ENCODE measurements around the gene TPM4.
A peak's percentile ranks its signal among the peaks of the same experiment; 100 is the strongest.
"Not testable (repeated sequence)": the region's sequence is repeated elsewhere in the genome, so short reads cannot be mapped to it uniquely, and the experiment has no call there.

TPM4 gene

DNA sequence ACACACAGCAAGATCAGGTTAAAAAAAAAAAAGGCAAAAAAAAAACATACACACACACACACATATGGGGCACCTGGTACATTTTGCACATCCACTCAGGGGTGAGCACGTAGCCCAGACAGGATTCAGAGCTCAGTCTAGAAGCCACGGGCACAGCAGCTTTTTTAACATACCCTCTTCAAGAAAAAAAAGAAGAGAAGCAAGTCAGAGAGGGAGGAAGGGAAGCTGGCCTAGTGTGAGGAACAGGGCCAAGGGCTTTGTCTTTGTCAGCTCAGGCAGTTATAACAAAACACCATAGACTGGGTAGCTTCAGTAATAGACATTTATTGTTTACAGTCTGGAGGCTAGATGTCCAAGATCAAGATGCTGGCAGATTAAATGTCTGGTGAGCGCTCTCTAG, 2.3 kb upstream of the TPM4 start:
- DNase-seq: peak in 1 of 2 donors; percentile 19

- no peak for DNase-seq
Measured at GRCh38 chr19:16074488-16075365, 1.6 kb upstream of the TPM4 start.

DNA sequence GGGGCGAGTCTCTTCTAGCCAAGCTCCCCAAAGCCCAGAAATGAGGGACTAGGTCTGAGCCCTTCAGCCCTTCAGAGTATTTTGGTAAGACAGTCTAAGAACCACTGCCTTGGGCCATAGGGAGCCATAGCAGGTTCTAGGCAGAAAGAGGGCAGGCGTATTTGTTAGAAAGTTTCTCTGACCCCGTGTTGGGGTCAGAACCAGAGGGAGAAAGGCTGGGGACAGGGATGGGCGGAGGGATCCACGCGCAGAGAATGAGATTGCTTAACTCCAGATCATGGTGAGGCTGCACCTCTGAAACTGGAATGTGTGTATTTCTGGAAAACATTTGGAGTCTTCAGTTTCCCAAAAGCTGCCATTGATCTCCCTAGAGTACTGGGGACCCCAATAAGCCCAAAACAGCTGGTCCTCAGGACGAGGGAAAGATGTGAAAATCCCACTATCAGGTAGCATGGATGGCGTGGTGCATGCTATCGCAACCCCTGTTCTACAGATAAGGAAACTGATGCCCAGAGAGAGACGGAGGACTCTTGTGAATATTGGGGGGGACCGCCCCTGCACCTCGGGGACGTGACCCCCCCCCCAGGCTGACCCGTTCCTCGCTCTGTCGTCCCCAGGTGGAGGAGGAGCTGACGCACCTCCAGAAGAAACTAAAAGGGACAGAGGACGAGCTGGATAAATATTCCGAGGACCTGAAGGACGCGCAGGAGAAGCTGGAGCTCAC, 703 bp upstream of the TPM4 start:
- DNase-seq: no peak

DNA sequence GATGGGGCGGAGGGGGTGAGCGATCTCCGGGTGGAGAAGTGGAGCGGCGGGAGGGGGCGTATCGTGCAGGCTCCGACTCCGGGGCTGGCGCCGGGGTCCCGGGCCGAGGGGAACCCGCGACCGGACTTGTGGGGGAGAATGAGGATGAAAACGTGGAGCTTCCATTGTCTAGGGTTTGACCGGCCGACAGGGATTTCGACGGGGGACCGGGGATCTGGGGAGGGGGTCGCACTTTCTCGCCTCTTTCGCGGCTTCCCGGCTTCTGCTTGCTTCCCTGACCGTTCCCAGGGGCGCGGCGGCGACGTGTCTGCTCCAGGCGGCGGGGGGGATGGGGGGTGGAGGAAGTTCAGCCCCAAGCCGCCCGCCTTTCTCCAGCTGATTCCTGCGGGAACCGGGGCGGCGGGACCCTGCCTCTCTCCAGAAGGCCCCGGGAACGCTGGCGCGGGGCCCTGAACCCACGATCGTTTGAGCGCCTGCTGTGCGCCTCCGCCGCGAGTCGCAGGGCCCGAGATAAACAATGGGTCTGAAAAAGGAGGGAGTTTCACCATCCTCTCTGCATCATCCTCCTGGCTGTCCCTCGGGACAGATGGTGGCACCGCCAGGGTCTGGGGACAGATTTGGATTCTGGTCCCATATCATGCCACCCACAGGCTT, 790 bp downstream of the TPM4 start:
- peak; percentile 14 to 40 for DNase-seq

DNA sequence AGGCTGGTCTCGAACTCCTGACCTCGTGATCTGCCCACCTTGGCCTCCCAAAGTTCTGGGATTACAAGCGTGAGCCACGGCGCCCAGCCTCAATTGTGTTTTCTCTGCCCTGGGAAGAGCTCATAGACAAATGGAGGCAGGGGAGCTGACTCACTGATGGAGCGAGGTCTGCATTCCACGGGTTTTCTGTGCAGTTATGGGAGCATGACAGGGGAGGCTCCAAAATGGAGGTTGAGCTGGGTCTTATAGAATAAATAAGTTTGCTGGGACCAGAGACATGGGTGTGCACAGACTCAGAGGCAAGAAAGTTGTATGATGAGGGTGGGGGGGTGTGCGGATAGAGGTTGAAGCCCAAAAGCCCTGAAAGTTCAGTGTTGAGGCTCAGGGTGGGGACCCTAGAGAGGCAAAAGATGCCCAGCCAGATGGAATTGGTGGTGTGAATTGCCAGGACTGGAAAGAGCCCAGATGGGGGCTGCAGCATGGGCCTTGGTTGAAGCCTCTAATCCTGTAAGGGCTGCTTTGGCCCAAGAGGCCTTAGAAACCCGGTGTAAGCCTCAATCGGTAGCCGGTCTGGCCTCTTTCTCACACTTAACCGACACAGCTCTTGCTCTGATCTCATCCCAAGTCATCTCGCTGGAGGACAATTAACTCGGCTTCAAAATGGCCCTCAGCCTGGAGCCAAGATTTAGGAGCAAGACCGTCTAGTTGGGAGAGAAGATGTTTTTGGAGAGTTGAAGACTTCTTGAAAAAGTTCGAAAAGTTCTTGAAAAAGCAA, 1.9 kb downstream of the TPM4 start:
- no peak for DNase-seq

DNA sequence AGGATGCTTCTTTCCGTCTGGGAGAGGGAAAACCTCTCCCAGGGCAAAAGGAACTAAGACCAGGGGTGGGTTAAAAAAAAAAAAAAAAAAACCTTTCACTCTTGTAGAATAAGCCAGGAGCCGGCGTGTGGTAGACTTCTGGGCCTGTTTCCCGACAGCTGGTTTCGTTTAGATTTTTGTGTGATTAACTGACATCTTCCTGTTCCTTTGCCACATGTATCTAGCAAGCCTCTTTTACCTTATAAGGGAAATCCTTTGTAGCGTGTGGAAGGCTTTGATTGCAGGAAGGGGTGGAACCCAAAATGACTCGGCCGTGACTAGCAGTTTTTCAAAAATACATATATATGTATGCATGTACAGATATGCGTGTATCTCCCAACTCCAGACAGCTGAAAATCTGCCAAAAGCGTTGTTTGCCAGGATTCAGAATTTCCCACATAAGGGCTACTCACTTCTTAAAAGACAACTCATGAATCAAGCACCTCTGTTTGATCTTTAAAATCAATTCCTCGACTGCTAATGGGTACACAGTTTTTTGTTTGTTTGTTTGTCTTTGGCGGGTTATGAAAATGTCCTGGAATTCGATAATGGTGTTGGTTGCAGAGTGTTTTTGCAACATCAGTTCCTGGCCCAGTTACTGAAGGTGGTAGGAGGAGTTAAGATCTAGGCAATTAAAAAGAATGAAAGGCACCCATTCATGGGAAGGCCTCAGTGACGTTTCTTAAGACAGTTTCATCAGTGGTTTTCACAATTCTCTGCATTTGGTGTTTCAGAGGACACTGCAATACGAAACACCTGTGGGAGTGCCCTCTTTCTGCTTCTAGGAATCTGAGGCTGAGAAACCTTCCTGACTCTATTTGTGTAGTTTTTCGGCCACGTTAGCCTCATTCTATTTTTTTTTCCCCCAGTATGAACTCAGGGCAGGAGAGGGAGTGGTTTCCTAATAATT, 2.7 kb downstream of the TPM4 start:
- peak; percentile 84 to 90 for DNase-seq

- DNase-seq: no peak
Measured at GRCh38 chr19:16084067-16084685, 7.9 kb downstream of the TPM4 start.

DNA sequence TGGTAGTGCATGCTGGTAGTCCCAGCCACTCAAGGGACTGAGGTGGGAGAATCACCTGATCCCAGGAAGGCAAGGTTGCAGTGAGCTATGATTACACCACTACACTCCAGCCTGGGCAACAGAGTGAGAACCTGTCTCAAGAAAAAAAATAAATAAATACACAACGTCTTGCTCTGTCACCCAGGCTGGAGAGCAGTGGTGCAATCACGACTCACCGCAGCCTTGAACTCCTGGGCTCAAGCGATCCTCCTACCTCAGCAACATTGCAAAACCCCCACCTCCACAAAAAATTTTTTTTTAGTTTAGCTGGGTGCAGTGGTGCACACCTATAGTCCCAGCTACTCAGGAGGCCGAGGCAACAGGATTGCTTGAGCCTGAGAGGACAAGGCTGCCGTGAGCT, 8.8 kb downstream of the TPM4 start:
- DNase-seq: peak in 1 of 2 donors; percentile 13

DNA sequence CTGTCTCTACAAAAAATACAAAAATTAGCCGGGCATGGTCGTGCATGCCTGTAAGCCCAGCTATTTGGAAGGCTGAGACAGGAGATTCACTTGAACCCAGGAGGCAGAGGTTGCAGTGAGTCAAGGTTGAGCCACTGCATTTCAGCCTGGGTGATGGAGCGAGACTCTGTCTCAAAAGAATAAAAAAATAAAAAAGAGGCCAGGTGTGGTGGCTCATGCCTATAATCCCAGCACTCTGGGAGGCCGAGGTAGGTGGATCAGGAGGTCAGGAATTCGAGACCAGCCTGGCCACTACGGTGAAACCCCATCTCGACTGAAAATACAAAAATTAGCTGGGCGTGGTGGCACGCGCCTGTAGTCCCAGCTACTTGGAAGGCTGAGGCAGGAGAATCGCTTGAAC, 11.1 kb downstream of the TPM4 start:
- DNase-seq: not testable (repeated sequence)

GRCh38 chr19:16087940-16088339, 11.6 kb downstream of the TPM4 start:
- peak in 1 of 2 donors; percentile 13 for DNase-seq

DNA sequence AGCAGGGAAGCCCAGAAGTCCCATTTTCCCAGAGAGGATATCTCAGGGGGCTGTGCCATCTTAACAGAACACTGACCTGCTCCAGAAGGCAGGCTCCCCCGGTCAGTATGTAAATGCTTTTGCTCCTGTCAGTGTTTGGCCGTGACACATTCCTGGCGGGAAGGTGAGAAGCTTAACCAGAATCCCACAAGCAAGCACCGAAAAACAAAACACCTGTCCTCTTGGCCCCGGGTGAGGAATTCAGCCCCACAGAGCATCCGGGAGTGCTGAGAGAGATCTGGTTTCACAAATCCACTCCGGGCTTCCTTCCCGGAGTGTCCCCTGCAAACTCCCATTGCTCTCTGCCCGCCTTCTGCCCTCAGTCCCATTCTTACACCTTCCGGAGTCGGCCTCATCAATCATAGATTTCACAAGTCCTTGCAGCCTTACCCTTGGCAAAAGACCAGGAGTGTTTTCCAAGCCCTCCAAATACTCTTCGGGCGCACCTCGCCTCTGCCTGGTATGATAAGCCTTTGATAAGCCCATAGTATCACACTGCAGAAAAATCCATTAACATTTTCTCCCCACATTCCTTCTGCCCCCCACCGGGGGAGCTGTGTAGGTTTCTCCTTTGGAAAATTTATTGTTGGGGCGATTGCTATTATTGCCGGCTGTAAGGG, 12.2 kb downstream of the TPM4 start:
- DNase-seq: no peak

DNA sequence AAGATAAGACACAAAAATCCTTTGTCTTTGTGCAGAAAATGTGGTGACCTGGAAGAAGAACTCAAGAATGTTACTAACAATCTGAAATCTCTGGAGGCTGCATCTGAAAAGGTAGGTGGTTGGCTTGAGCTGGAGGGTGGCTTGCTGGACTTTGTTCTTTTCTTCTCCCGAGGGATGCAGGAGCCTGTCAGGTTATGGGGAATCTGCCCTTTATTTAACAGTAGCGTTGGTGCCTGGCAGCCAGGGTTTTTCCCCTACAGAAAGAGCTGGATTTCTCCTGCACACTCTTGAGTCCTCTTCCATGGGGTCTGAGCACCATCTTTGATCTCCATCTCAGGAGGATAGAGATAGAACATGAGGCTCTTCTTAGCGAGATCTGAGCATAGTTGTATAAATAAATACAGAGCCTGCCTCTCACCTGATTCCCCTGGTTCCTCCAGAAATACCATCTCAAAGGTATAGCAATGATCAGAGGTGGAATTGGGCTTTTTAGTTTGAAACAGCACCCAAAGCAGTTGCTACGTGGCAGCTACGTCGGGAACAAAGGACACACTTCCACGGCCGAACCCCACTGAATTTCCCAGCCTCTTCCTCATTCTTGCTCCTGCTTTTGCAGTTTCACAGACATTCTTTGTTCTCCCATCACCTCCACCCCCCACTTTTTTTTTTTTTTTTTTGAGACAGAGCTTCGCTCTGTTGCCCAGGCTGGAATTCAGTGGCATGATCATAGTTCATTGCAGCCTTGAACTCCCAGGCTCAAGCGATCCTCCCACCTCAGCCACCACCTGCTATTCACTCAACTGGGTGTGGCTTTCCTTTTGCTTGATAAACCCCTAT, 12.9 kb downstream of the TPM4 start:
- DNase-seq: no peak

- peak in 1 of 2 donors; percentile 38 for DNase-seq
Measured at GRCh38 chr19:16091546-16092475, 15.5 kb downstream of the TPM4 start.

GRCh38 chr19:16094360-16095070, 18.2 kb downstream of the TPM4 start:
- DNase-seq: no peak

DNA sequence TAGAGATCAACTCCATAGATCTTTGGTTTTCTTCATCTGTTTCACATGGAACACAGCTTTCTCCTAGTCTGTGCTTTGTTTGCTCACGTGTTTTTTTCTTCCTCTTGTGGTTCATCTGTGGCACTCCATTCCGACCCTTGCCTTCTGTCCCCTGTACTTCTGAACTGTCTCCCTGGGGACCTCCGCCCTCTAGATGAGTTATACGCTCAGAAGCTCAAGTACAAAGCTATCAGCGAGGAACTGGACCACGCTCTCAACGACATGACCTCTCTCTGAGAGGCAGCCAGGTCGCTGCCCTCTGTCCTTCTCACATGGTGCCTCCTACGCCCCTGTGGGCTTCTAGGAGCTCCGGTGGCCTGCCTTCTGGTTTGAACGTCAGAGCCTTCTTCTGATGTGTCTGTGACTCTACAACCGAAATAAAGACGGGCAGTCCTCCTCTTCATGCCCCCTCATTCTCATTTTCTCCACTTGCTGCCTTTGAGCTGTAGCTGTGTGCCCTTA, 18.8 kb downstream of the TPM4 start:
- DNase-seq: no peak

DNA sequence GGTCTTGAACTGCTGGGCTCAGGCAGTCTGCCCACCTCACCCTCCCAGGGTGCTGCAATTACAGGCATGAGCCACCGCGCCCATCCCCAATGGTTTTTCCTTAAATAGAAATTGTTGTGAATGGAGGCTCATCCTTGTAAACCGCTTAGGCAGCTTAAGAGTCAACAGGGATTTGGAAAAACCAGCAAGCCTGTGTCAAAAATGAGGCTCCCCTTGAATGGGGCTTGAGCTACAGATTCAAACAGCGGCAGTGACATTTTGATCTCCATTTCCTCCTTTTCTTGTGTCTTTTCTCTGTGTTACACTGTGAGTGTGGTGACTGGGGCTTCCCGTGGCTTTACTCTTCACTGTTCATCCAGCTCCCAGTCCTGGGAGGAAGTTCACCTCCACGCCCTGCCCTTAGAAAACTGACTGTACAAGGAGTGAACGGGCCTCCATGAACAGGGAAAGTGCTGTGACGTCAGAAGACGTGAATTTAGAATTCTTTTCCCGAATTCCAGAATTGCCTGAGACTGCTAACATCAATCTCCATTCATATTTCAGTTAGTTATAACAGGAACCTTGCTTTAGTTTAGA, 20.1 kb downstream of the TPM4 start:
- DNase-seq: no peak

GRCh38 chr19:16098416-16098768, 22.1 kb downstream of the TPM4 start:
- no peak for DNase-seq

All from inflammatory macrophage (primary cell).